Type B pancreatic cell (in vitro differentiated cells): ENCODE data around the gene DGKQ. TPM values are rescaled to one million over a fixed set of nuclear protein-coding genes. Genes with fewer than 3 reads are reported as not detected.

Experiments
- DNase-seq: peaks from one replicate; pipeline ENCODE4 v3.0.0; 2021; ENCODE audit warnings: mixed read lengths; ENCODE audit not compliant: unreplicated experiment; ENCODE audit errors: extremely low spot score
- H3K27ac Mint-ChIP-seq: 2 replicates; pipeline ENCODE4 v1.8.0; 2021; ENCODE audit warnings: mild to moderate bottlenecking, mixed read lengths
- H3K27me3 Mint-ChIP-seq: 2 replicates; pipeline ENCODE4 v1.8.0; 2021; ENCODE audit warnings: mixed read lengths
- H3K36me3 Mint-ChIP-seq: 2 replicates; pipeline ENCODE4 v1.8.0; 2021; ENCODE audit warnings: mixed read lengths
- H3K4me1 Mint-ChIP-seq: one replicate; pipeline ENCODE4 v1.8.0; 2021; ENCODE audit warnings: mixed read lengths; ENCODE audit not compliant: unreplicated experiment
- H3K4me3 Mint-ChIP-seq: 2 replicates; pipeline ENCODE4 v1.8.0; 2021; ENCODE audit warnings: mild to moderate bottlenecking, mixed read lengths
- H3K9me3 Mint-ChIP-seq: 2 replicates; pipeline ENCODE4 v1.8.0; 2021; ENCODE audit warnings: mixed read lengths
- CTCF ChIP-seq: fragments of 200-600 bp; sonication (generic); conservative IDR thresholded peaks from 2 replicates; pipeline ENCODE4 v1.5.0; 2021; ENCODE audit warnings: antibody characterized with exemption, mild to moderate bottlenecking
- total RNA-seq: library from RNA; stranded (reverse); gene quantifications from 2 replicates; pipeline ENCODE4 v1.2.1, GENCODE V29; 2021; ENCODE audit warnings: low replicate concordance

The DGKQ gene
- total RNA-seq, 1 donor from 2014 or later: 17.0 TPM

GRCh38 chr4:932713-933070 lies 40.7 kb downstream of the DGKQ start:
- no peak for DNase-seq
- Mint-ChIP-seq H3K36me3 (no peaks in the 10 kb centered on the region), H3K27me3 (no peaks in the 10 kb centered on the region), H3K4me1 (peaks cover 26% of the 10 kb centered on the region), H3K27ac (peak overlapping the region; percentile 97), H3K4me3 (peak overlapping the region; percentile 97), H3K9me3 (no peaks in the 10 kb centered on the region)
- TF ChIP-seq CTCF: no peak

- peaks cover 26% of the 10 kb centered on the region for H3K4me1 Mint-ChIP-seq
- no peak for TF ChIP-seq CTCF
- H3K27me3 Mint-ChIP-seq: no peaks in the 10 kb centered on the region
- no peaks in the 10 kb centered on the region for H3K9me3 Mint-ChIP-seq
- DNase-seq: peak; percentile 99
- peak within 1 kb of the TSS; percentile 97 for H3K4me3 Mint-ChIP-seq
- no peaks in the 10 kb centered on the region for H3K36me3 Mint-ChIP-seq
- H3K27ac Mint-ChIP-seq: peak within 1 kb of the TSS; percentile 97
These were observed 41.2 kb downstream of the DGKQ start, which contains the start of the genes GAK and TMEM175 for GRCh38 chr4:931960-932712. TSS of gene GAK (minus strand) at chr4:932316. CDS start at chr4:932187, 129 bp downstream. TSS of gene TMEM175 (plus strand) at chr4:932460. CDS start at chr4:947740, 15,280 bp downstream.

- Mint-ChIP-seq H3K36me3 (no peaks in the 10 kb centered on the region), H3K4me3 (peak overlapping the region; percentile 97), H3K4me1 (peaks cover 26% of the 10 kb centered on the region), H3K9me3 (no peaks in the 10 kb centered on the region), H3K27ac (peak overlapping the region; percentile 97), H3K27me3 (no peaks in the 10 kb centered on the region)
- no peak for TF ChIP-seq CTCF
- DNase-seq: no peak
These were observed 42.0 kb downstream of the DGKQ start for GRCh38 chr4:931194-931959.

GRCh38 chr4:930827-931193 lies 42.6 kb downstream of the DGKQ start:
- H3K27me3 Mint-ChIP-seq: no peaks in the 10 kb centered on the region
- no peak for TF ChIP-seq CTCF
- no peak for DNase-seq
- peaks cover 3% of the 10 kb centered on the region for H3K36me3 Mint-ChIP-seq
- H3K4me1 Mint-ChIP-seq: peaks cover 31% of the 10 kb centered on the region
- no peaks in the 10 kb centered on the region for H3K9me3 Mint-ChIP-seq
- peak overlapping the region; percentile 97 for H3K27ac Mint-ChIP-seq
- H3K4me3 Mint-ChIP-seq: peak overlapping the region; percentile 97

DNA sequence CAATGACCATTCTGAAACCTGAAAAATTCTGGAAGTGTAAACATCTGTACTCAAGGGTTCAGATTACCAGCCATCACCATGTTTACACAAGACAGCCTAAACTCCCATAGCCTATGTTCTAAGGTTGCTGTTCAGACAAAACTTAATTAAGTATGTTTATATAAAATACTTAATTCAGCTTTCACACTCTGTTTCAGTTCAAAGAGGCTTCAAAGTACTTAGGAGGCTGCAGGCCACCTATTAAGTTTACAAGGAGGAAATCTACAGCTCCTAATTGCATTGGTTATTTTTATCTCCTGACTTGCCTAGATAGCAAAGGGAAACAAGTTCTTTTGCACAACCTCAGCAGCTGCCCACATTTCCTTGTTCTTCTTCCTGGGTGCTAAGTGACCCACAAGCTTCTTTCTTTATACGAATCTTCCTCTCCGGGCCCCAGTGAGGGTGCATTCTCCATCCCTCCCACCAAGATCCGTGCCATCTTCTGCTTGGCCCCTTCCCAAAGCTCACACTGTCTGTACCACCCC lies 43.3 kb downstream of the DGKQ start:
- TF ChIP-seq CTCF: no peak
- no peak for DNase-seq
- H3K36me3 Mint-ChIP-seq: peaks cover 3% of the 10 kb centered on the region
- no peaks in the 10 kb centered on the region for H3K9me3 Mint-ChIP-seq
- H3K4me1 Mint-ChIP-seq: peaks cover 37% of the 10 kb centered on the region
- peak overlapping the region; percentile 97 for H3K4me3 Mint-ChIP-seq
- peak overlapping the region; percentile 97 for H3K27ac Mint-ChIP-seq
- no peaks in the 10 kb centered on the region for H3K27me3 Mint-ChIP-seq
